Esophagus muscularis mucosa (tissue), 4 donors: Measurements from ENCODE around the gene PRUNE1. TPM values are rescaled to one million over a fixed set of nuclear protein-coding genes. Genes with fewer than 3 reads are reported as not detected.

Experiments used
- DNase-seq: peaks from one replicate; pipeline ENCODE4 v3.0.0-alpha.2; 2017; ENCODE audit errors: extremely low spot score
- H3K27ac ChIP-seq, 4 donors: fragments of 200-600 bp; sonication (generic); replicated peaks in 1 of 4; 1 replicate in 3 of 4; 2 replicates in 1 of 4; pipeline ENCODE4 v1.5.1; 2016 to 2019; ENCODE audit warnings: mild to moderate bottlenecking in 1 of 4
- H3K27me3 ChIP-seq, 4 donors: fragments of 200-600 bp; sonication (generic); one replicate each; pipeline versions ENCODE4 v1.5.1 to v1.6.0; 2016 to 2019
- H3K36me3 ChIP-seq, 4 donors: fragments of 200-600 bp; sonication (generic); one replicate each; pipeline ENCODE4 v1.5.1; 2016 to 2019
- H3K4me1 ChIP-seq, 4 donors: fragments of 200-600 bp; sonication (generic); one replicate each; pipeline ENCODE4 v1.5.1; 2016 to 2019
- H3K4me3 ChIP-seq, 4 donors: fragments of 200-600 bp; sonication (generic); 1 replicate in 2 of 4; 2 replicates in 2 of 4; pipeline ENCODE4 v1.5.1; 2016 to 2019; ENCODE audit warnings: mild to moderate bottlenecking in 4 of 4, moderate library complexity in 1 of 4
- H3K9me3 ChIP-seq, 4 donors: fragments of 200-600 bp; sonication (generic); 1 replicate in 3 of 4; 2 replicates in 1 of 4; pipeline ENCODE4 v1.5.1; 2016 to 2019
- EP300 ChIP-seq: sonication (generic); formaldehyde crosslinking; IDR thresholded peaks from one replicate; pipeline ENCODE4 v1.6.1; 2017; ENCODE audit warnings: antibody characterized with exemption
- POLR2A ChIP-seq: fragments of 450-650 bp; IDR thresholded peaks from one replicate; pipeline ENCODE4 v1.6.1; 2017; ENCODE audit warnings: antibody characterized with exemption, moderate library complexity, mild to moderate bottlenecking, low read depth
- POLR2AphosphoS5 ChIP-seq, 2 donors: sonication (generic); formaldehyde crosslinking; IDR thresholded peaks; one replicate each; pipeline ENCODE4 v1.6.1; 2017; ENCODE audit warnings: antibody characterized with exemption in 2 of 2
- WGBS: methylation state at CpG from one replicate; pipeline ENCODE4 v1.1.5; 2018; 5-methylcytosine and 5-hydroxymethylcytosine counted together
- intact Hi-C: fragments of 100-400 bp; cut with DNase I; formaldehyde crosslinking; loops from one replicate; pipeline ENCODE4 v1.15.1; 2023
- total RNA-seq, 4 donors: library from RNA; depleted of rRNA; stranded (reverse); fragments of >200 nt; gene quantifications; one replicate each; pipeline versions ENCODE4 v1.1.0 to v1.2.1, GENCODE V29; 2016
- TF ChIP-seq, protein P1 (sequence below), 3 experiments: fragments of 200-600 bp in 2 of 3; fragments of 450-650 bp in 1 of 3; sonication (generic) in 2 of 3; IDR thresholded peaks; one replicate each; pipeline ENCODE4 v1.5.1; 2017 to 2019; ENCODE audit warnings: antibody characterized with exemption in 3 of 3, mild to moderate bottlenecking in 2 of 3, moderate library complexity in 1 of 3

Gene PRUNE1
- total RNA-seq, 4 donors from 2014 or later, result 17.4 to 40.7 (median 23.1) TPM

DNA sequence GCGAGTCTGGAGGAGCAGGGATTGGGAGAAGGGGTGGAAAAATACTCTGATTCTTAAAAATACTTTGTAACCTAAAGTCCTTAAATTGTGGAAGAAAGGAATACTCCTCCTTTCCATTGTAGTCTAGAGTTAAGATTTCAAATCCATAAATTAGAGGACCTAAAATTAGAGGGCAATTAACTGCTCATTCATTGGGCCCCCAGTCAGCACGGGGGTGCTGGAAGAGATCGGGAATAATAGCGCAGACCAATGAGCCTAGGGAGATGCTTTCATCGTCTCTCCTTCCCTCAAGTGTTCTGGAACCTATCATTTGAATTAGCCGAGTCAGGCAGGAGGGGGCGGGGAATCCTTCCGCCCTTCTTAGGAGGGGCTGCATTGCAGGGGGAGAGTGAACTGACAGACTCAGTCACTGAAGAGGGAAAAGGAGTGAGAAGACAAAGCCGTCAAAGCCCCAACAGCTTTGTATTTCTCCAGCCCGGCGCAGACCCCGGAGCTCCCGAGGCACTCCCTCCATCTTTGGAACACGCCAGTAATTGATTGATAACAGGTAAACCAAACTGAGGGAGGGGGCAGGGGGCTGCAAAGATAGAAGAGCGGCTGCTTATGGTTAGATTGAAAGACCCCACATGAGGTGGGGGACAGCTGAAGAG is 51.9 kb downstream of the PRUNE1 start, which contains the start of gene MLLT11:
Gene MLLT11, plus strand, starts transcription at position 391 of the 650 bp plus-strand sequence. CDS start 6,828 bp downstream, outside the sequence.
- TF ChIP-seq POLR2AphosphoS5 (IDR thresholded peaks at IDR 0.05) (peak; percentile 74 to 76), EP300 (no peak)
- TF ChIP-seq, protein P1, sequence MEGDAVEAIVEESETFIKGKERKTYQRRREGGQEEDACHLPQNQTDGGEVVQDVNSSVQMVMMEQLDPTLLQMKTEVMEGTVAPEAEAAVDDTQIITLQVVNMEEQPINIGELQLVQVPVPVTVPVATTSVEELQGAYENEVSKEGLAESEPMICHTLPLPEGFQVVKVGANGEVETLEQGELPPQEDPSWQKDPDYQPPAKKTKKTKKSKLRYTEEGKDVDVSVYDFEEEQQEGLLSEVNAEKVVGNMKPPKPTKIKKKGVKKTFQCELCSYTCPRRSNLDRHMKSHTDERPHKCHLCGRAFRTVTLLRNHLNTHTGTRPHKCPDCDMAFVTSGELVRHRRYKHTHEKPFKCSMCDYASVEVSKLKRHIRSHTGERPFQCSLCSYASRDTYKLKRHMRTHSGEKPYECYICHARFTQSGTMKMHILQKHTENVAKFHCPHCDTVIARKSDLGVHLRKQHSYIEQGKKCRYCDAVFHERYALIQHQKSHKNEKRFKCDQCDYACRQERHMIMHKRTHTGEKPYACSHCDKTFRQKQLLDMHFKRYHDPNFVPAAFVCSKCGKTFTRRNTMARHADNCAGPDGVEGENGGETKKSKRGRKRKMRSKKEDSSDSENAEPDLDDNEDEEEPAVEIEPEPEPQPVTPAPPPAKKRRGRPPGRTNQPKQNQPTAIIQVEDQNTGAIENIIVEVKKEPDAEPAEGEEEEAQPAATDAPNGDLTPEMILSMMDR (IDR thresholded peaks at IDR 0.05), result no peak
- Histone ChIP-seq H3K27me3 (no peaks in the 10 kb centered on the region), H3K4me3 (peak within 1 kb of the TSS; percentile 77 to 97 (median 92)), H3K9me3 (no peaks in the 10 kb centered on the region), H3K36me3 (peaks cover 10 to 15% (median 14%) of the 10 kb centered on the region in 4 donors), H3K4me1 (peaks cover 35 to 50% (median 46%) of the 10 kb centered on the region in 4 donors), H3K27ac (peak within 1 kb of the TSS; percentile 88 to 96 (median 94))
- no peak for DNase-seq
- under 1% methylated on average over 15 of the region's 15 CpGs for WGBS
- intact Hi-C loops, result no loop called here

DNA sequence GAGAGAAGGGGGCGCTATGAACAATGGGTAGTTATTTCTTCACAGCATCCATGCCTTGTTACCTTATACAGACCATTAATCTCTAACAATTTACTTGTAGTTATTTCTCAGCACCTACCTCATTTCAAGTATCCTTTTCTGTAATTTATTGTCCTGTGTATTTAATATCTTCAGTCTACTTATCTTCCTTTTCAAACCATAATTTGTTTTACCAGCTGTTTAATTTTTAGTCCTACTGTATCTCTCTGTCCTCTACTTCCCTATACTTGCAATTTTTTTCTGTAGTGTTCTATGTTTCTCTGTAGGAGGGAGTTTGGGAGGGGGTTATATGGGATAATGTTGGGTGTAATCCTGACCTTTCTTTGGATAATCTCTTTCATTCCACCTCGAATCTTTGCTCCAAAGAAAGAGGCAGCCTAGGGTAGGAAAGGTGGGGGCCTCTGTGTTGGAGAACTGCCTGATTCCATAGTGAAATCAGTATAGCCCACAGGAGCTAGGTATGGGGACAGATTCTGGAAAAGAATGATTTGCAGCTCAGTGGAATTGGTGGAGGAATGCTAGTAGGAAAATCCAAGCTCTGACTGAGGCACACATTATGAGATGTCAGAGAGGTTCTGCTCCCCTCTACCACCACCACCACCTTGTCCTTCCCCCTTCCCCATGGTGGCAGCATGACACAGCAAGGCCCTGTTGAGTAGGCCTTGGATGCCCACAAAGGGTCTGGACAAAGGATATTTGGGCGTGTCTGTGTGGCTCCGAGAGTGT is 52.6 kb downstream of the PRUNE1 start:
- TF ChIP-seq POLR2A, result no peak
- TF ChIP-seq EP300, result no peak
- TF ChIP-seq, protein P1 (IDR thresholded peaks at IDR 0.05), result no peak
- no peak for TF ChIP-seq POLR2AphosphoS5 (IDR thresholded peaks at IDR 0.05)
- H3K27me3 ChIP-seq, result no peaks in the 10 kb centered on the region
- H3K36me3 ChIP-seq, result peaks cover 3 to 8% (median 7%) of the 10 kb centered on the region in 4 donors
- no peaks in the 10 kb centered on the region for H3K9me3 ChIP-seq
- no peak for DNase-seq
- intact Hi-C loops, result no loop called here
- peak overlapping the region; percentile 77 to 97 (median 92) for H3K4me3 ChIP-seq
- H3K27ac ChIP-seq, result peak overlapping the region; percentile 88 to 96 (median 94)
- WGBS, result 49% methylated on average over 4 of the region's 4 CpGs
- H3K4me1 ChIP-seq, result peaks cover 28 to 42% (median 40%) of the 10 kb centered on the region in 4 donors

DNA sequence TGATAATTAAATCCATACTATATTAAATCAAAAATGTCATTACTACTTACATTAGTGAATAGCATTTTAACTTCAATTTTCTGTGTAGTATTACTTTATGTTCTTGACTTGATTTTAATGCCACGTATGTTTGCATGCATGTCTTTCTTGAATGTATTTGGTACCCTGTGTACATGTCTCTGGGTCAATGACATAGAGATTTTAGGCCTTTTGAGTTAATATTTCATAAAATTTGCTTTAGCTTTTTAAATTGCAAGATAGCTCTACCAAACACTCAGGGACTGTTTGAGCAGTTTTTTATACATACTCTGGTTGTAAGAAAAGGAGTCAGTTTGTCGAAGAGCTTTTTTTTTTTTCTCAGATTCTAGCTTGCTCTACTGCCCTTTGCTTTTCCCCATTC is 53.5 kb downstream of the PRUNE1 start:
- intact Hi-C loops, result no loop called here
- TF ChIP-seq POLR2AphosphoS5 (IDR thresholded peaks at IDR 0.05) (no peak), POLR2A (no peak), EP300 (no peak)
- TF ChIP-seq, protein P1 (IDR thresholded peaks at IDR 0.05), result no peak
- H3K27ac ChIP-seq, result no peak overlapping the region

DNA sequence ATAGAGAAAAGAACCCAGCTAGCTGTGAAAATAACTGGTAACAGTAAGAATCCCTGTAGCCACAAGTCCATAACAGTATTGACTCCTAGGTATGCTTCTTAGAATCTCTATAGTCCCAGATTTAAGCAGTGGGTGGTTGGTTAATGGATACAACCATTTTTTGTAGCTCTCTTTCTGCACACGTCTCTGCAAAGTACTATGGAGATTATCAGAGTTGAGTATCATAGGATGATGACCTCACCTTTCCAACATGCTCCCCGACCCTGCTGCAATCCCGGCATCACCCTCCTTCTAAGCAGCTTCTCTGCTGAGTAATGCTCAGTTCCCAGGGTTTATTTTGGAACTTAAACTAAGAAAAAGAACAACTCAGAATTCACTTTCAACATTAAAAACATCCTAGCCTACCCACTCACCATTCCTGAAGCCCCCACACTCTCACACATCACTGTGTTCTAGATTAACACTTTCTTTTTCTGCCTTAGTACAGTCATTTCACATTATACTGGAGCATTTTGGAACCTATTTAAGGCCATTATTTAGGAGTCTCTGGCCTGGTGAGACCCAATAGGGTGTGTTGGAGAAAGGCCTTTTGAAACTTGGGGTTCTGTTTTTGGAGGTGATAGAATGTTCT is 54.6 kb downstream of the PRUNE1 start:
- no peak for DNase-seq
- no peaks in the 10 kb centered on the region for H3K9me3 ChIP-seq
- H3K27me3 ChIP-seq, result no peaks in the 10 kb centered on the region
- WGBS, result 55% methylated on average over 3 of the region's 3 CpGs
- intact Hi-C loops, result no loop called here
- peaks cover 10 to 22% (median 20%) of the 10 kb centered on the region in 4 donors for H3K4me1 ChIP-seq
- no peak overlapping the region for H3K4me3 ChIP-seq
- H3K27ac ChIP-seq, result no peak overlapping the region
- TF ChIP-seq EP300 (no peak), POLR2A (no peak), POLR2AphosphoS5 (IDR thresholded peaks at IDR 0.05) (no peak)
- TF ChIP-seq, protein P1 (IDR thresholded peaks at IDR 0.05), result no peak
- no peaks in the 10 kb centered on the region for H3K36me3 ChIP-seq

More for the DNA sequence above, 53.5 kb downstream of the PRUNE1 start:
- H3K4me3 ChIP-seq, result no peak overlapping the region
- peaks cover 0 to 6% (median 0%) of the 10 kb centered on the region in 4 donors for H3K36me3 ChIP-seq
- no peaks in the 10 kb centered on the region for H3K9me3 ChIP-seq
- H3K4me1 ChIP-seq, result peaks cover 21 to 34% (median 32%) of the 10 kb centered on the region in 4 donors
- H3K27me3 ChIP-seq, result no peaks in the 10 kb centered on the region
- WGBS, result 73% methylated on average over 2 of the region's 2 CpGs
- no peak for DNase-seq
